ENCODE results near the gene CHST15. TPM values are rescaled to one million over a fixed set of nuclear protein-coding genes. Genes with fewer than 3 reads are reported as not detected.

CHST15 gene
- total RNA-seq, 1 donor from 2014 or later = 4.5 TPM

GRCh38 chr10:124079864-124080263, 13.5 kb downstream of the CHST15 start:
- Histone ChIP-seq H3K27ac (replicated peaks) (no peak overlapping the region), H3K36me3 (no peaks in the 10 kb centered on the region), H3K4me1 (peaks cover 8% of the 10 kb centered on the region), H3K9me3 (replicated peaks) (no peaks in the 10 kb centered on the region), H3K27me3 (ENCODE audit: low read depth) (no peaks in the 10 kb centered on the region), H3K4me3 (no peak overlapping the region)
- intact Hi-C loops (cut with micrococcal nuclease) = no loop called here
- no peak for TF ChIP-seq CTCF (IDR thresholded peaks at IDR 0.05; ENCODE audit: borderline replicate concordance)
- no peak for DNase-seq

GRCh38 chr10:124078714-124079113, 14.7 kb downstream of the CHST15 start:
- Histone ChIP-seq H3K4me1 (peaks cover 8% of the 10 kb centered on the region), H3K27ac (replicated peaks) (no peak overlapping the region), H3K36me3 (no peaks in the 10 kb centered on the region), H3K27me3 (ENCODE audit: low read depth) (peaks cover 5% of the 10 kb centered on the region), H3K4me3 (no peak overlapping the region), H3K9me3 (replicated peaks) (no peaks in the 10 kb centered on the region)
- no peak for TF ChIP-seq CTCF (IDR thresholded peaks at IDR 0.05; ENCODE audit: borderline replicate concordance)
- intact Hi-C loops (cut with micrococcal nuclease) = no loop called here
- DNase-seq = no peak

- H3K4me3 ChIP-seq = no peak overlapping the region
- H3K27me3 ChIP-seq (ENCODE audit: low read depth) = peaks cover 5% of the 10 kb centered on the region
- H3K4me1 ChIP-seq = peaks cover 8% of the 10 kb centered on the region
- no peaks in the 10 kb centered on the region for H3K36me3 ChIP-seq
- H3K9me3 ChIP-seq (replicated peaks) = no peaks in the 10 kb centered on the region
- no peak for DNase-seq
- H3K27ac ChIP-seq (replicated peaks) = no peak overlapping the region
- intact Hi-C loops (cut with micrococcal nuclease) = no loop called here
- TF ChIP-seq CTCF (IDR thresholded peaks at IDR 0.05; ENCODE audit: borderline replicate concordance) = no peak
Observed at GRCh38 chr10:124078028-124078427, 15.4 kb downstream of the CHST15 start.

GRCh38 chr10:124077208-124077993, 16.0 kb downstream of the CHST15 start:
- no peak for DNase-seq
- no peak overlapping the region for H3K27ac ChIP-seq (replicated peaks)
- H3K27me3 ChIP-seq (ENCODE audit: low read depth) = peaks cover 9% of the 10 kb centered on the region
- intact Hi-C loops (cut with micrococcal nuclease) = no loop called here
- H3K9me3 ChIP-seq (replicated peaks) = no peaks in the 10 kb centered on the region
- no peak for TF ChIP-seq CTCF (IDR thresholded peaks at IDR 0.05; ENCODE audit: borderline replicate concordance)
- H3K4me3 ChIP-seq = no peak overlapping the region
- peaks cover 8% of the 10 kb centered on the region for H3K4me1 ChIP-seq
- H3K36me3 ChIP-seq = no peaks in the 10 kb centered on the region

GRCh38 chr10:124076148-124076733, 17.2 kb downstream of the CHST15 start:
- H3K4me1 ChIP-seq = peaks cover 8% of the 10 kb centered on the region
- no peak overlapping the region for H3K4me3 ChIP-seq
- H3K9me3 ChIP-seq (replicated peaks) = no peaks in the 10 kb centered on the region
- intact Hi-C loops (cut with micrococcal nuclease) = no loop called here
- H3K27me3 ChIP-seq (ENCODE audit: low read depth) = peaks cover 15% of the 10 kb centered on the region
- H3K36me3 ChIP-seq = no peaks in the 10 kb centered on the region
- TF ChIP-seq CTCF (IDR thresholded peaks at IDR 0.05; ENCODE audit: borderline replicate concordance) = no peak
- H3K27ac ChIP-seq (replicated peaks) = no peak overlapping the region
- no peak for DNase-seq
